Measurements from ENCODE around the gene ROCK2. TPM values are rescaled to one million over a fixed set of nuclear protein-coding genes. Genes with fewer than 3 reads are reported as not detected.
A peak's percentile ranks its signal among the peaks of the same experiment; 100 is the strongest.

Gene ROCK2
- total and polyA plus RNA-seq, 9 of the 15 experiments (the other 6 are each of a cell fraction or from before 2014, with no cell fraction given) = 4.9 to 30.6 (median 14.3) TPM

DNA sequence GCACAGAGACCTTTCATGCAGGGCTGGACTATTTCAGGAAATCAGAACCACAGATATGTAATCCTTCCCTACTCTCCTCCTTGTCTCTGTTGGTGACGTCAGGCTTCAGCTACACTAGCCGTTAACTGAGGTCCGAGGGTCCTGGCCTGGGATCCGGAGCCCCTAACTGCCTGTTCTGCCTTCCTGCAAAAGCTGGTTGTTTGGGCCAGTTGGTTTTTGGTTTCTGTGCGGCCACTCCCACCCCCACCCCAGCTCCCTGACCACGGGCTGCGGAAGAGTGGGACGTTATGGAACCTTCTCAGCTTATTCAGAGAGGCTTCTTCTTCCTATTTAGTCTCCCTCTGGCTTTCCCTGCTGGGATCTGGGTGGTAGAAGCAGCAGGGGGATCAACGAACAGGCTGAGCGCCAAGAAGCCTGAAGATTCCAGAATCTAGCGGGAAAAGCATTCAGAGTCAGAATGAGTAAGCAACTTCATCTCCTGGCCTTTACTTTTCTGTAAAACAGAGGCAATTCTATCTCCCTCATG, 49.3 kb upstream of the ROCK2 start:
- H3K4me1 ChIP-seq (replicated peaks in 1 of 2; ENCODE audit: control insufficient read depth in 2 of 2, insufficient read depth in 2 of 2, low read length in 2 of 2) = peaks cover 6 to 9% of the 10 kb centered on the region in 2 experiments; a peak in 3 of 5 replicates
- intact Hi-C loops (cut with micrococcal nuclease) (no loop called here), in situ Hi-C loops (cut with MboI) (no loop called here)
- H3K36me3 ChIP-seq (ENCODE audit: control insufficient read depth, insufficient read depth, low read length) = no peaks in the 10 kb centered on the region
- H3K4me3 ChIP-seq = no peak overlapping the region
- ATAC-seq (peak; percentile 49), DNase-seq (ENCODE audit: extremely low read depth in 1 of 4, low spot score in 3 of 4) (peak in 2 of 4 experiments; percentile 23 to 26), FAIRE-seq (no peak)
- no peaks in the 10 kb centered on the region for H4K20me1 ChIP-seq (replicated peaks; ENCODE audit: control insufficient read depth, insufficient read depth, low read length)
- ChIA-PET POLR2A (interaction anchor here (0.5 to 1.0 kb wide), 3 partner anchors 12 to 629 kb away, joined by 3 to 4 read pairs (median 3); no protein-coding TSS in a partner anchor), CTCF (ENCODE audit: low intra/inter-chr PET ratio) (no interaction called here)
- H2AFZ ChIP-seq (ENCODE audit: low read depth, low read length) = peak overlapping the region; percentile 98
- 6% methylated on average over 11 of the region's 11 CpGs for WGBS (ENCODE audit: insufficient coverage, low coverage, missing lambda C conversion rate)
- H3K9me1 ChIP-seq (ENCODE audit: control insufficient read depth, insufficient read depth, low read length) = no peaks in the 10 kb centered on the region
- peak overlapping the region; percentile 56 for H3K4me2 ChIP-seq (ENCODE audit: insufficient read depth, low read length)
- H3K27ac ChIP-seq (ENCODE audit: extremely low read depth, low read depth, low read length) = peak overlapping the region; percentile 46; the same call in 2 of the 3 replicates
- H3K9me3 ChIP-seq (replicated peaks; ENCODE audit: control insufficient read depth, insufficient read depth, low read depth, low read length) = no peaks in the 10 kb centered on the region
- H3K9ac ChIP-seq (ENCODE audit: insufficient read depth in 1 of 2, low read depth in 2 of 2, low read length in 2 of 2) = peak overlapping the region; percentile 57 to 75; a peak in 3 of 4 replicates
- no peaks in the 10 kb centered on the region for H3K79me2 ChIP-seq (ENCODE audit: control insufficient read depth, insufficient read depth, low read length)
- peaks cover 0 to 8% of the 10 kb centered on the region in 2 experiments; a peak in 2 of 5 replicates for H3K27me3 ChIP-seq (ENCODE audit: control insufficient read depth in 2 of 2, insufficient read depth in 2 of 2, low read length in 2 of 2)
- BruUV-seq (replicated peaks) = no TSS peak
- TF ChIP-seq YY1 (IDR thresholded peaks at IDR 0.05; ENCODE audit: borderline replicate concordance in 1 of 3, control insufficient read depth in 1 of 3, extremely low read depth in 1 of 3, insufficient read depth in 3 of 3, insufficient read length in 1 of 3, insufficient replicate concordance in 2 of 3, low read depth in 1 of 3, low read length in 2 of 3) = peak in 1 of 3 experiments; percentile 11
- TF ChIP-seq, protein P1, sequence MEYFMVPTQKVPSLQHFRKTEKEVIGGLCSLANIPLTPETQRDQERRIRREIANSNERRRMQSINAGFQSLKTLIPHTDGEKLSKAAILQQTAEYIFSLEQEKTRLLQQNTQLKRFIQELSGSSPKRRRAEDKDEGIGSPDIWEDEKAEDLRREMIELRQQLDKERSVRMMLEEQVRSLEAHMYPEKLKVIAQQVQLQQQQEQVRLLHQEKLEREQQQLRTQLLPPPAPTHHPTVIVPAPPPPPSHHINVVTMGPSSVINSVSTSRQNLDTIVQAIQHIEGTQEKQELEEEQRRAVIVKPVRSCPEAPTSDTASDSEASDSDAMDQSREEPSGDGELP (CRISPR knock-in tag; IDR thresholded peaks at IDR 0.05; ENCODE audit: borderline replicate concordance) = no peak
- peak; percentile 64; the same call in 1 of the 2 replicates for TF ChIP-seq ZNF316 (IDR thresholded peaks at IDR 0.05)
- 0 out of 2 replicates have a peak, but pooled peaks have one; percentile 6 for TF ChIP-seq BHLHE40 (IDR thresholded peaks at IDR 0.05; ENCODE audit: low read length)
- TF ChIP-seq NFE2L1 (tag; IDR thresholded peaks at IDR 0.05; ENCODE audit: borderline replicate concordance, low read depth) = 0 out of 2 replicates have a peak, but pooled peaks have one; percentile 4
- TF ChIP-seq MAFK (IDR thresholded peaks at IDR 0.05; ENCODE audit: low read length) = peak; percentile 58
- TF ChIP-seq C11orf30 (IDR thresholded peaks at IDR 0.05; ENCODE audit: low read depth) = peak; percentile 85
- TF ChIP-seq, protein P2, sequence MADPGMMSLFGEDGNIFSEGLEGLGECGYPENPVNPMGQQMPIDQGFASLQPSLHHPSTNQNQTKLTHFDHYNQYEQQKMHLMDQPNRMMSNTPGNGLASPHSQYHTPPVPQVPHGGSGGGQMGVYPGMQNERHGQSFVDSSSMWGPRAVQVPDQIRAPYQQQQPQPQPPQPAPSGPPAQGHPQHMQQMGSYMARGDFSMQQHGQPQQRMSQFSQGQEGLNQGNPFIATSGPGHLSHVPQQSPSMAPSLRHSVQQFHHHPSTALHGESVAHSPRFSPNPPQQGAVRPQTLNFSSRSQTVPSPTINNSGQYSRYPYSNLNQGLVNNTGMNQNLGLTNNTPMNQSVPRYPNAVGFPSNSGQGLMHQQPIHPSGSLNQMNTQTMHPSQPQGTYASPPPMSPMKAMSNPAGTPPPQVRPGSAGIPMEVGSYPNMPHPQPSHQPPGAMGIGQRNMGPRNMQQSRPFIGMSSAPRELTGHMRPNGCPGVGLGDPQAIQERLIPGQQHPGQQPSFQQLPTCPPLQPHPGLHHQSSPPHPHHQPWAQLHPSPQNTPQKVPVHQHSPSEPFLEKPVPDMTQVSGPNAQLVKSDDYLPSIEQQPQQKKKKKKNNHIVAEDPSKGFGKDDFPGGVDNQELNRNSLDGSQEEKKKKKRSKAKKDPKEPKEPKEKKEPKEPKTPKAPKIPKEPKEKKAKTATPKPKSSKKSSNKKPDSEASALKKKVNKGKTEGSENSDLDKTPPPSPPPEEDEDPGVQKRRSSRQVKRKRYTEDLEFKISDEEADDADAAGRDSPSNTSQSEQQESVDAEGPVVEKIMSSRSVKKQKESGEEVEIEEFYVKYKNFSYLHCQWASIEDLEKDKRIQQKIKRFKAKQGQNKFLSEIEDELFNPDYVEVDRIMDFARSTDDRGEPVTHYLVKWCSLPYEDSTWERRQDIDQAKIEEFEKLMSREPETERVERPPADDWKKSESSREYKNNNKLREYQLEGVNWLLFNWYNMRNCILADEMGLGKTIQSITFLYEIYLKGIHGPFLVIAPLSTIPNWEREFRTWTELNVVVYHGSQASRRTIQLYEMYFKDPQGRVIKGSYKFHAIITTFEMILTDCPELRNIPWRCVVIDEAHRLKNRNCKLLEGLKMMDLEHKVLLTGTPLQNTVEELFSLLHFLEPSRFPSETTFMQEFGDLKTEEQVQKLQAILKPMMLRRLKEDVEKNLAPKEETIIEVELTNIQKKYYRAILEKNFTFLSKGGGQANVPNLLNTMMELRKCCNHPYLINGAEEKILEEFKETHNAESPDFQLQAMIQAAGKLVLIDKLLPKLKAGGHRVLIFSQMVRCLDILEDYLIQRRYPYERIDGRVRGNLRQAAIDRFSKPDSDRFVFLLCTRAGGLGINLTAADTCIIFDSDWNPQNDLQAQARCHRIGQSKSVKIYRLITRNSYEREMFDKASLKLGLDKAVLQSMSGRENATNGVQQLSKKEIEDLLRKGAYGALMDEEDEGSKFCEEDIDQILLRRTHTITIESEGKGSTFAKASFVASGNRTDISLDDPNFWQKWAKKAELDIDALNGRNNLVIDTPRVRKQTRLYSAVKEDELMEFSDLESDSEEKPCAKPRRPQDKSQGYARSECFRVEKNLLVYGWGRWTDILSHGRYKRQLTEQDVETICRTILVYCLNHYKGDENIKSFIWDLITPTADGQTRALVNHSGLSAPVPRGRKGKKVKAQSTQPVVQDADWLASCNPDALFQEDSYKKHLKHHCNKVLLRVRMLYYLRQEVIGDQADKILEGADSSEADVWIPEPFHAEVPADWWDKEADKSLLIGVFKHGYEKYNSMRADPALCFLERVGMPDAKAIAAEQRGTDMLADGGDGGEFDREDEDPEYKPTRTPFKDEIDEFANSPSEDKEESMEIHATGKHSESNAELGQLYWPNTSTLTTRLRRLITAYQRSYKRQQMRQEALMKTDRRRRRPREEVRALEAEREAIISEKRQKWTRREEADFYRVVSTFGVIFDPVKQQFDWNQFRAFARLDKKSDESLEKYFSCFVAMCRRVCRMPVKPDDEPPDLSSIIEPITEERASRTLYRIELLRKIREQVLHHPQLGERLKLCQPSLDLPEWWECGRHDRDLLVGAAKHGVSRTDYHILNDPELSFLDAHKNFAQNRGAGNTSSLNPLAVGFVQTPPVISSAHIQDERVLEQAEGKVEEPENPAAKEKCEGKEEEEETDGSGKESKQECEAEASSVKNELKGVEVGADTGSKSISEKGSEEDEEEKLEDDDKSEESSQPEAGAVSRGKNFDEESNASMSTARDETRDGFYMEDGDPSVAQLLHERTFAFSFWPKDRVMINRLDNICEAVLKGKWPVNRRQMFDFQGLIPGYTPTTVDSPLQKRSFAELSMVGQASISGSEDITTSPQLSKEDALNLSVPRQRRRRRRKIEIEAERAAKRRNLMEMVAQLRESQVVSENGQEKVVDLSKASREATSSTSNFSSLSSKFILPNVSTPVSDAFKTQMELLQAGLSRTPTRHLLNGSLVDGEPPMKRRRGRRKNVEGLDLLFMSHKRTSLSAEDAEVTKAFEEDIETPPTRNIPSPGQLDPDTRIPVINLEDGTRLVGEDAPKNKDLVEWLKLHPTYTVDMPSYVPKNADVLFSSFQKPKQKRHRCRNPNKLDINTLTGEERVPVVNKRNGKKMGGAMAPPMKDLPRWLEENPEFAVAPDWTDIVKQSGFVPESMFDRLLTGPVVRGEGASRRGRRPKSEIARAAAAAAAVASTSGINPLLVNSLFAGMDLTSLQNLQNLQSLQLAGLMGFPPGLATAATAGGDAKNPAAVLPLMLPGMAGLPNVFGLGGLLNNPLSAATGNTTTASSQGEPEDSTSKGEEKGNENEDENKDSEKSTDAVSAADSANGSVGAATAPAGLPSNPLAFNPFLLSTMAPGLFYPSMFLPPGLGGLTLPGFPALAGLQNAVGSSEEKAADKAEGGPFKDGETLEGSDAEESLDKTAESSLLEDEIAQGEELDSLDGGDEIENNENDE (IDR thresholded peaks at IDR 0.05; ENCODE audit: low read depth, low read length) = no peak
